Measurements from ENCODE around the gene CPNE7. TPM values are rescaled to one million over a fixed set of nuclear protein-coding genes. Genes with fewer than 3 reads are reported as not detected.
"Not testable (repeated sequence)": the region's sequence is repeated elsewhere in the genome, so short reads cannot be mapped to it uniquely, and the experiment has no call there.

The CPNE7 gene
- total RNA-seq, 2 donors from 2014 or later: 1.5 to 2.1 TPM

DNA sequence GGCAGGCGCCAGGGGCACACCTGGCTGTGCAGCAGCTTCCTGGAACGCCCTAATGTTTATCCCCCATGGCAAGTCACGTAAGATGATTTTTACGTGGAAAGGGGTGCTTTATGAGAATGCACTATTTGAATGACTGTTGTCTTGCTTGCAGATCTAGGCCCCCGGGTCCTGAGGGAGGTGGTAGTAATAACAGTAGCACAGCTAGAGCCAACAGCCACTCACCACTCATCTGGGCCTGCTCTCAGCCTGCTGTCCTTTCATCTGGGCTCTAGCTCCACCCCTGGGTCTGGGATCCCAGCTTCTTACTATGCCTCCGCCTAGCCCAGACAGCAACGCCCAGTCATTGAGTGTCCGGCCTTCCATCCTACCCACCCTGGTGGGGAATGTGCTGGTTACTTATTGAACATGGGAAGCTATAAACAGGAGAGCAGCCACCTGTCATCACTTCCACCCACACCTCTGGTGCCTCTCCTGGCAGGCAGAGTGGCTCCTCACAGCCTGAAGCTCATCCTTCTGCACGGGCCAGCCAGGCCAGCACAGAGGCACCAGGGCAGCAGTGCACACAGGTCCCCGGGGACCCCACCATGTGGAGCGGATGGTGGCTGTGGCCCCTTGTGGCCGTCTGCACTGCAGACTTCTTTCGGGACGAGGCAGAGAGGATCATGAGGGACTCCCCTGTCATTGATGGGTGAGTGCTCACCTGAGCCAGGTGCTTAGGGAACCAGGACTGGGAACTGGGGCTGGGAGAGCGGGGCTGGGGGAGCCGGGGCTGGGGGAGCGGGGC lies 54.5 kb downstream of the CPNE7 start:
- peaks cover 5% of the 10 kb centered on the region for H3K4me1 Mint-ChIP-seq

DNA sequence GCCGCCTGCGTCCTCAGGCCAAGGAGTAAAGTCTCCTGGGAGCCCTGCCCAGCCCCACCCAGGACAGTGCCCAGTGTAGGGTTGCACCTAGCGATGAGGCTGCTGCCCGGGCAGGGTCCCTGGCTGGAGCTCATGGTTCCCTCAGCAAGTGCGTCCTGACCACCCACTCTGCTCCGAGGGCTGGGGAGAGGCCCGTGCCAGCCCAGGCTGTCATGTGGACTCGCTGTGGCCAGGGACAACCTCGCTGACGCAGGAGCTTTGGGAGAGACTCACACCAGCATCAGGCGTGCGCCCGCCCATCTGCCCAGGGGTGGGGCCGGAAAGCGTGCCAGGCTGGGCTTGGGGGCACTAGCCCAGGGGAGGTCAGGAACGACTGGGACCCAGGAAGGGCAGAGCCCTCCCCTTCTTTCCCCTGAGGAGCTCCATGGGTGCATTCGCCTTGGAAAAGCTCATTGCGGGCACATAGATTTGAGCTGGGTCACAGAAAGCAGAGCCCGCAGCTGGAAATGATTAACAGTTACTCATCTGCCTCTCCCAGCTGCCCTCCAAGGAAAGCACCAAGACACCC lies 57.6 kb downstream of the CPNE7 start:
- Histone ChIP-seq H3K27me3 (ENCODE audit: control insufficient read depth, insufficient read depth, low read length, poor library complexity, severe bottlenecking) (peaks cover 28% of the 10 kb centered on the region), H3K36me3 (ENCODE audit: control insufficient read depth, insufficient read depth, low read length) (no peaks in the 10 kb centered on the region), H3K4me1 (ENCODE audit: control insufficient read depth, insufficient read depth, low read length) (no peaks in the 10 kb centered on the region), H3K9ac (ENCODE audit: extremely low read depth, low read length, poor library complexity, severe bottlenecking) (no peak overlapping the region), H3K27ac (ENCODE audit: low read depth, low read length) (no peak overlapping the region), H3K4me3 (ENCODE audit: low read length) (no peak overlapping the region), H3K9me3 (ENCODE audit: control insufficient read depth, low read length) (no peaks in the 10 kb centered on the region)
- DNase-seq: no peak
- Mint-ChIP-seq H3K36me3 (ENCODE audit: low read depth) (no peaks in the 10 kb centered on the region), H3K4me3 (no peak overlapping the region), H3K27ac (no peak overlapping the region), H3K4me1 (no peaks in the 10 kb centered on the region), H3K27me3 (ENCODE audit: insufficient read depth) (peaks cover 17% of the 10 kb centered on the region), H3K9me3 (peaks cover 2% of the 10 kb centered on the region)
- WGBS, 2 experiments (ENCODE audit: insufficient coverage in 1 of 2, insufficient read length in 1 of 2): 90 to 91% methylated on average over 10 to 19 of the region's 19 CpGs
- TF ChIP-seq, protein P1, sequence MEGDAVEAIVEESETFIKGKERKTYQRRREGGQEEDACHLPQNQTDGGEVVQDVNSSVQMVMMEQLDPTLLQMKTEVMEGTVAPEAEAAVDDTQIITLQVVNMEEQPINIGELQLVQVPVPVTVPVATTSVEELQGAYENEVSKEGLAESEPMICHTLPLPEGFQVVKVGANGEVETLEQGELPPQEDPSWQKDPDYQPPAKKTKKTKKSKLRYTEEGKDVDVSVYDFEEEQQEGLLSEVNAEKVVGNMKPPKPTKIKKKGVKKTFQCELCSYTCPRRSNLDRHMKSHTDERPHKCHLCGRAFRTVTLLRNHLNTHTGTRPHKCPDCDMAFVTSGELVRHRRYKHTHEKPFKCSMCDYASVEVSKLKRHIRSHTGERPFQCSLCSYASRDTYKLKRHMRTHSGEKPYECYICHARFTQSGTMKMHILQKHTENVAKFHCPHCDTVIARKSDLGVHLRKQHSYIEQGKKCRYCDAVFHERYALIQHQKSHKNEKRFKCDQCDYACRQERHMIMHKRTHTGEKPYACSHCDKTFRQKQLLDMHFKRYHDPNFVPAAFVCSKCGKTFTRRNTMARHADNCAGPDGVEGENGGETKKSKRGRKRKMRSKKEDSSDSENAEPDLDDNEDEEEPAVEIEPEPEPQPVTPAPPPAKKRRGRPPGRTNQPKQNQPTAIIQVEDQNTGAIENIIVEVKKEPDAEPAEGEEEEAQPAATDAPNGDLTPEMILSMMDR (conservative IDR thresholded peaks at IDR 0.05): no peak

More for the DNA sequence above, 54.5 kb downstream of the CPNE7 start:
- no peaks in the 10 kb centered on the region for H3K36me3 Mint-ChIP-seq (ENCODE audit: low read depth)
- peaks cover 17% of the 10 kb centered on the region for H3K27me3 Mint-ChIP-seq (ENCODE audit: insufficient read depth)
- H3K4me1 ChIP-seq (ENCODE audit: control insufficient read depth, insufficient read depth, low read length): no peaks in the 10 kb centered on the region
- H3K4me3 Mint-ChIP-seq: no peak overlapping the region
- H3K4me3 ChIP-seq (ENCODE audit: low read length): no peak overlapping the region
- H3K9me3 Mint-ChIP-seq: peaks cover 2% of the 10 kb centered on the region
- peaks cover 21% of the 10 kb centered on the region for H3K27me3 ChIP-seq (ENCODE audit: control insufficient read depth, insufficient read depth, low read length, poor library complexity, severe bottlenecking)
- DNase-seq: no peak
- no peaks in the 10 kb centered on the region for H3K36me3 ChIP-seq (ENCODE audit: control insufficient read depth, insufficient read depth, low read length)
- no peak overlapping the region for H3K27ac Mint-ChIP-seq
- no peak overlapping the region for H3K27ac ChIP-seq (ENCODE audit: low read depth, low read length)
- H3K9me3 ChIP-seq (ENCODE audit: control insufficient read depth, low read length): no peaks in the 10 kb centered on the region
- TF ChIP-seq, protein P1 (conservative IDR thresholded peaks at IDR 0.05): no peak
- H3K9ac ChIP-seq (ENCODE audit: extremely low read depth, low read length, poor library complexity, severe bottlenecking): no peak overlapping the region
- WGBS, 2 experiments (ENCODE audit: insufficient coverage in 1 of 2, insufficient read length in 1 of 2): 90 to 93% methylated on average over 11 to 14 of the region's 17 CpGs

DNA sequence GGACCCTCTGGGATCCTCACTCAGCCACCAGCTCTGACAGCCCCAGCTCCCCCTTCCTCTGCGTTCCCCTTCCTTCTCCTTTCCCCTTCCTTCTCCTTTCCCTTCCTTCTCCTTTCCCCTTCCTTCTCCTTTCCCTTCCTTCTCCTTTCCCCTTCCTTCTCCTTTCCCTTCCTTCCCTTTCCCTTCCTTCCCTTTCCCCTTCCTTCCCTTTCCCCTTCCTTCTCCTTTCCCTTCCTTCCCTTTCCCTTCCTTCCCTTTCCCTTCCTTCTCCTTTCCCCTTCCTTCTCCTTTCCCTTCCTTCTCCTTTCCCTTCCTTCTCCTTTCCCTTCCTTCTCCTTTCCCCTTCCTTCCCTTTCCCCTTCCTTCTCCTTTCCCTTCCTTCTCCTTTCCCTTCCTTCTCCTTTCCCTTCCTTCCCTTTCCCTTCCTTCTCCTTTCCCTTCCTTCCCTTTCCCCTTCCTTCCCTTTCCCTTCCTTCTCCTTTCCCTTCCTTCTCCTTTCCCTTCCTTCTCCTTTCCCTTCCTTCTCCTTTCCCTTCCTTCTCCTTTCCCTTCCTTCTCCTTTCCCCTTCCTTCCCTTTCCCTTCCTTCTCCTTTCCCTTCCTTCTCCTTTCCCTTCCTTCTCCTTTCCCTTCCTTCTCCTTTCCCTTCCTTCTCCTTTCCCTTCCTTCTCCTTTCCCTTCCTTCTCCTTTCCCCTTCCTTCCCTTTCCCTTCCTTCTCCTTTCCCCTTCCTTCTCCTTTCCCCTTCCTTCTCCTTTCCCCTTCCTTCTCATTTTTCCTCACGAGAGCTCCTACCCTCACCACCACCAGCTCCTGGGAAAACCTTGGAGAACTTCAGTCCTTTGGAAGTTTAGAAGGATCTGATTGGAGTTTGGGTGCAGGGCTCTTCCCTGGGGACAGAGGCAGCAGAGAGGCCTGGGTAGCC lies 59.2 kb downstream of the CPNE7 start:
- not testable (repeated sequence) for H3K36me3 ChIP-seq (ENCODE audit: control insufficient read depth, insufficient read depth, low read length); H3K9ac ChIP-seq (ENCODE audit: extremely low read depth, low read length, poor library complexity, severe bottlenecking); H3K4me3 Mint-ChIP-seq; H3K9me3 Mint-ChIP-seq; H3K4me1 Mint-ChIP-seq; H3K27ac Mint-ChIP-seq; H3K27ac ChIP-seq (ENCODE audit: low read depth, low read length); DNase-seq; H3K36me3 Mint-ChIP-seq (ENCODE audit: low read depth); H3K9me3 ChIP-seq (ENCODE audit: control insufficient read depth, low read length); H3K4me3 ChIP-seq (ENCODE audit: low read length); H3K4me1 ChIP-seq (ENCODE audit: control insufficient read depth, insufficient read depth, low read length)
- WGBS, 2 experiments (ENCODE audit: insufficient coverage in 1 of 2, insufficient read length in 1 of 2): 77% methylated on average over 2 of the region's 2 CpGs; no CpG with 5 or more reads in 1 of the 2 experiments
- H3K27me3 Mint-ChIP-seq (ENCODE audit: insufficient read depth): peaks cover 17% of the 10 kb centered on the region
- H3K27me3 ChIP-seq (ENCODE audit: control insufficient read depth, insufficient read depth, low read length, poor library complexity, severe bottlenecking): peaks cover 28% of the 10 kb centered on the region
